ENCODE data around the gene ADARB1. TPM values are rescaled to one million over a fixed set of nuclear protein-coding genes. Genes with fewer than 3 reads are reported as not detected.

ADARB1 gene
- total RNA-seq, 2 experiments from 2014 or later: 59.1 to 59.6 TPM

DNA sequence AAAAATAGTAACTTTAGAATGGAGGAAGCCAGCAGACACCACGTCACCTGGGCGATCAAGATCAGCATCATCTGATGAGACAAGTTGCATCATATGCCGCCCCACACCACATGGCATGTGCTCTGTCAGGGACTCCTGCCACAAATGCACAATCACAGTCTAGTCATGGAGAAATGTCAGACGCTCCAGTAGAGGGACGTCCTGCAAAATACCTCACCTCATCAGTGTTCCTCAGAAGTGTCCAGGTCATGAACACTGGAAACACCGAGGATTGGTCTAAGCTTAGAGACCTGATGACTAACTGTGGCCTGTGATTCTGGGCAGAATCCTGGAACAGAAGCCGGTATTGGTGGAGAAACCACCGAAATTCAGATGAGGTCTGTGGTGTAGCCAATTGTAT lies 14.3 kb downstream of the ADARB1 start:
- Mint-ChIP-seq H3K27ac (no peak overlapping the region), H3K4me1 (peaks cover 70% of the 10 kb centered on the region), H3K4me3 (no peak overlapping the region), H3K9me3 (no peaks in the 10 kb centered on the region), H3K27me3 (no peaks in the 10 kb centered on the region), H3K36me3 (ENCODE audit: low read depth) (peaks cover 17% of the 10 kb centered on the region)
- ChIA-PET POLR2A (interaction anchor here (1.4 kb wide), 1 partner anchor 10 kb away, joined by 9 read pairs; no protein-coding TSS in a partner anchor), CTCF (interaction anchor here (1.0 to 1.2 kb wide), 5 partner anchors 9 to 40 kb away, joined by 3 to 6 read pairs (median 3); no protein-coding TSS in a partner anchor)
- no peak for DNase-seq

DNA sequence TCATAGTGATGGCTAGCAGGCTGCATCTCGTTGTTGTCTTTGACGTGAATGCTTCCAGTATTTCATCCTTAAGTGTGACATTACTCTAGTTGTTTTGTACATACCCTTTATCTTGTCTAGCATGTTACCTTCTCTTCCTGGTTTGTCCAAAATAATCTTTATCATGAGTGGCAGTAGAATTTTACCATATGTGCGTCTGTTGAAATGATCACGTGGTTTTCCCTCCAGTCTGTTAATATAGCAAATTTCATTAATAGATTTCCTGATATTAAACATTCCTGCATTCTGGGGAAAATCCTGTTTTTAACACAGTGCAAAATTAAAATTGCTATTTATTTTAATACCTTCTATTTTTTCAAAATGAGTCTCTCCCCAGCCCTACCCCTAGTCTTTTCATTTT lies 15.6 kb downstream of the ADARB1 start:
- Mint-ChIP-seq H3K27ac (no peak overlapping the region), H3K27me3 (no peaks in the 10 kb centered on the region), H3K4me3 (no peak overlapping the region), H3K36me3 (ENCODE audit: low read depth) (peaks cover 9% of the 10 kb centered on the region), H3K4me1 (peaks cover 58% of the 10 kb centered on the region), H3K9me3 (no peaks in the 10 kb centered on the region)
- no peak for DNase-seq
- ChIA-PET CTCF (interaction anchor here (1.2 to 1.7 kb wide), 2 partner anchors 13 to 48 kb away, joined by 3 to 9 read pairs; no protein-coding TSS in a partner anchor), POLR2A (interaction anchor here (0.8 to 1.6 kb wide), 2 partner anchors 11 to 15 kb away, joined by 3 to 4 read pairs; no protein-coding TSS in a partner anchor)

GRCh38 chr21:45090966-45091365 lies 16.6 kb downstream of the ADARB1 start:
- no peaks in the 10 kb centered on the region for H3K9me3 Mint-ChIP-seq
- ChIA-PET CTCF (interaction anchor here (1.7 kb wide), 1 partner anchor 47 kb away, joined by 9 read pairs; no protein-coding TSS in a partner anchor), POLR2A (interaction anchor here (0.8 to 1.6 kb wide), 2 partner anchors 12 to 14 kb away, joined by 3 to 4 read pairs; no protein-coding TSS in a partner anchor)

GRCh38 chr21:45091550-45092322 lies 17.4 kb downstream of the ADARB1 start:
- no peak overlapping the region for H3K27ac Mint-ChIP-seq
- peaks cover 9% of the 10 kb centered on the region for H3K36me3 Mint-ChIP-seq (ENCODE audit: low read depth)
- POLR2A ChIA-PET: interaction anchor here (1.6 kb wide), 1 partner anchor 13 kb away, joined by 4 read pairs; no protein-coding TSS in a partner anchor
- no peaks in the 10 kb centered on the region for H3K9me3 Mint-ChIP-seq
- no peak for DNase-seq
- no peaks in the 10 kb centered on the region for H3K27me3 Mint-ChIP-seq
- H3K4me1 Mint-ChIP-seq: peaks cover 41% of the 10 kb centered on the region
- CTCF ChIA-PET: no interaction called here
- H3K4me3 Mint-ChIP-seq: no peak overlapping the region

More at GRCh38 chr21:45090966-45091365, 16.6 kb downstream of the ADARB1 start:
- peaks cover 48% of the 10 kb centered on the region for H3K4me1 Mint-ChIP-seq
- no peak for DNase-seq
- H3K27me3 Mint-ChIP-seq: no peaks in the 10 kb centered on the region
- H3K4me3 Mint-ChIP-seq: no peak overlapping the region
- H3K36me3 Mint-ChIP-seq (ENCODE audit: low read depth): peaks cover 9% of the 10 kb centered on the region
- H3K27ac Mint-ChIP-seq: no peak overlapping the region

DNA sequence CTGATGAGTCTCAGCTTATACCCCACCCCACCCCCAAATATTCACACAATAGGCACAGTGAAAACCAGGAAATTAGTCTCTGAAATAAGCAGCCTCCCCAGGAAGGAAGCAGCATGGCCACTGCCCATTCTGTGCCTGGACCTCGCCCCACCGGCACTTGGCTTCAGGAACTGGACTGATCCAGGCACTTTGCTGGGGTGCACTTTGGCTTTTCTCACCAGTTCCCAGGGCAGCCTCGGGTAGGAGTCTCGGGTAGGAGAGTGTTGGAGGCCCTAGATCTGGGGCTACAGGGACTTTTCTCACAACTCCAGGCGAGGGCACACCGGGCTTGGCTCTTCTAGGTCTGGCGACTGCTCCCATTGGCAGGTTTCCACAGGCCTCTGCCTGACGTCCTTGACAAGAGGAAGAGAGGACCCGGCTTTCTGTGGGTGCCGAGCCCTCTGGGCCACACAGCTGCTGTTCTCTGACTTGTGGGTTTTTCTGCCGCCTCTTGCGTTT lies 18.7 kb downstream of the ADARB1 start:
- Mint-ChIP-seq H3K9me3 (no peaks in the 10 kb centered on the region), H3K36me3 (ENCODE audit: low read depth) (peaks cover 5% of the 10 kb centered on the region), H3K4me1 (peaks cover 28% of the 10 kb centered on the region), H3K4me3 (no peak overlapping the region), H3K27me3 (no peaks in the 10 kb centered on the region), H3K27ac (no peak overlapping the region)
- DNase-seq: no peak
- ChIA-PET CTCF (interaction anchor here (0.8 kb wide), 1 partner anchor 9 kb away, joined by 3 read pairs; no protein-coding TSS in a partner anchor), POLR2A (no interaction called here)

DNA sequence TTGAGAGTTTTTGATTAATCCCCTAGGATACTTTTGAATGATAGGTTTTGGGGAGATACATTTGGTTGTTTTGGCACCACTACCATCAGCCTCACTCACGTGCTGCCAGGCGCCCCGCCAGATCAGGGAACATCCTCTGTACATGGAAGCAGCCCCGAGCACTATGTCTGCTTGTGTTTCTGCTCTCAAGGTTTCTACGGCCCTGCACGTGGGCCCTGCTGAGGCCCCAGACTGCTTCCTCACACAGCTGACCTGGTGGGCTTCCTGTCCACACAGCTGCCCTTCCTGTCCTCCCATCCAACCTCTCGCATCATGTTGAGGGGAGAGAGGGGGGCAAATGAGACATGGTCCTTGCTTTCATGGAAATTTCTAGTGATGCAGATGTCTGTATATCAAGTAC lies 20.0 kb downstream of the ADARB1 start:
- peaks cover 5% of the 10 kb centered on the region for H3K36me3 Mint-ChIP-seq (ENCODE audit: low read depth)
- no peaks in the 10 kb centered on the region for H3K27me3 Mint-ChIP-seq
- ChIA-PET POLR2A (no interaction called here), CTCF (no interaction called here)
- H3K9me3 Mint-ChIP-seq: no peaks in the 10 kb centered on the region
- H3K4me3 Mint-ChIP-seq: no peak overlapping the region
- DNase-seq: no peak
- no peak overlapping the region for H3K27ac Mint-ChIP-seq
- H3K4me1 Mint-ChIP-seq: peaks cover 21% of the 10 kb centered on the region

- peaks cover 16% of the 10 kb centered on the region for H3K4me1 Mint-ChIP-seq
- CTCF ChIA-PET: no interaction called here
- POLR2A ChIA-PET: no interaction called here
Observed at GRCh38 chr21:45095505-45095904, 21.1 kb downstream of the ADARB1 start.

GRCh38 chr21:45096217-45096616 lies 21.8 kb downstream of the ADARB1 start:
- Mint-ChIP-seq H3K27ac (no peak overlapping the region), H3K4me1 (peaks cover 13% of the 10 kb centered on the region), H3K36me3 (ENCODE audit: low read depth) (no peaks in the 10 kb centered on the region), H3K9me3 (no peaks in the 10 kb centered on the region), H3K27me3 (no peaks in the 10 kb centered on the region), H3K4me3 (no peak overlapping the region)
- ChIA-PET CTCF (interaction anchor here (4.1 kb wide), 1 partner anchor 32 kb away, joined by 22 read pairs; no protein-coding TSS in a partner anchor), POLR2A (no interaction called here)
- DNase-seq: no peak

More at GRCh38 chr21:45095505-45095904, 21.1 kb downstream of the ADARB1 start:
- DNase-seq: no peak
- no peaks in the 10 kb centered on the region for H3K9me3 Mint-ChIP-seq
- no peak overlapping the region for H3K4me3 Mint-ChIP-seq
- H3K27ac Mint-ChIP-seq: no peak overlapping the region
- no peaks in the 10 kb centered on the region for H3K36me3 Mint-ChIP-seq (ENCODE audit: low read depth)
- no peaks in the 10 kb centered on the region for H3K27me3 Mint-ChIP-seq

GRCh38 chr21:45097827-45098387 lies 23.5 kb downstream of the ADARB1 start:
- Mint-ChIP-seq H3K9me3 (no peaks in the 10 kb centered on the region), H3K36me3 (ENCODE audit: low read depth) (no peaks in the 10 kb centered on the region), H3K27ac (no peak overlapping the region), H3K4me1 (peaks cover 25% of the 10 kb centered on the region), H3K4me3 (no peak overlapping the region), H3K27me3 (no peaks in the 10 kb centered on the region)
- DNase-seq: no peak
- ChIA-PET CTCF (interaction anchor here (1.3 to 4.1 kb wide), 7 partner anchors 9 to 43 kb away, joined by 3 to 22 read pairs (median 6); no protein-coding TSS in a partner anchor), POLR2A (interaction anchor here (0.8 kb wide), 1 partner anchor 11 kb away, joined by 4 read pairs; no protein-coding TSS in a partner anchor)

- Mint-ChIP-seq H3K4me1 (peaks cover 21% of the 10 kb centered on the region), H3K36me3 (ENCODE audit: low read depth) (no peaks in the 10 kb centered on the region), H3K9me3 (no peaks in the 10 kb centered on the region), H3K4me3 (no peak overlapping the region), H3K27me3 (no peaks in the 10 kb centered on the region), H3K27ac (no peak overlapping the region)
- DNase-seq: no peak
- ChIA-PET POLR2A (no interaction called here), CTCF (interaction anchor here (1.2 to 4.1 kb wide), 7 partner anchors 8 to 42 kb away, joined by 3 to 22 read pairs (median 6); no protein-coding TSS in a partner anchor)
Observed at GRCh38 chr21:45098867-45099266, 24.5 kb downstream of the ADARB1 start.

GRCh38 chr21:45099571-45099970 lies 25.2 kb downstream of the ADARB1 start:
- no peak for DNase-seq
- H3K9me3 Mint-ChIP-seq: no peaks in the 10 kb centered on the region
- ChIA-PET POLR2A (no interaction called here), CTCF (interaction anchor here (1.2 to 4.1 kb wide), 4 partner anchors 7 to 29 kb away, joined by 3 to 22 read pairs (median 8); no protein-coding TSS in a partner anchor)
- H3K36me3 Mint-ChIP-seq (ENCODE audit: low read depth): peaks cover 3% of the 10 kb centered on the region
- peaks cover 28% of the 10 kb centered on the region for H3K4me1 Mint-ChIP-seq
- no peak overlapping the region for H3K27ac Mint-ChIP-seq
- H3K27me3 Mint-ChIP-seq: no peaks in the 10 kb centered on the region
- H3K4me3 Mint-ChIP-seq: no peak overlapping the region

DNA sequence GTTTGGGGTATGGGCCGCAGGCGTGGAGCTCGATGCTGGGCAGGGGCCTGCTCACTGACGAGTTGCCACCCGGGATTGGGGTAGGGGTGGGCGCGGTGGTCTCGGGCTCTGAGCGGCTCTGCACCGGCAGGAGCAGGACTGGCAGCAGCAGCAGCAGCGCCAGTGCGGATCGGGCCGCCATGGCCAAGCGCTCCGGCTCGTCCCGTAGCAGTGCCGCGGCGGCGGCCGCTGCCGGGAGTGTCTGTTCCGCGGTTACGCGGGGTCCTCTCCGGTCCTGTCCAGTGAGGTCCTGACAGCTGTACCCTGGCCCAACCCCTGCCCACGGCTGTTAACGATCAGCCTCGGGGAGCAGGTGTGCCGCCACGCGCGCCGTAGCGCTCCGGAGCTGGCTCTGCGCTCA lies 26.5 kb downstream of the ADARB1 start:
- Mint-ChIP-seq H3K36me3 (ENCODE audit: low read depth) (peaks cover 9% of the 10 kb centered on the region), H3K27me3 (no peaks in the 10 kb centered on the region), H3K9me3 (no peaks in the 10 kb centered on the region), H3K4me1 (peaks cover 40% of the 10 kb centered on the region), H3K4me3 (no peak overlapping the region), H3K27ac (no peak overlapping the region)
- DNase-seq: no peak
- POLR2A ChIA-PET: no interaction called here
- CTCF ChIA-PET: no interaction called here
